ENCODE data around the gene COPG2.
"Not testable (repeated sequence)": the region's sequence is repeated elsewhere in the genome, so short reads cannot be mapped to it uniquely, and the experiment has no call there.

Gene COPG2

GRCh38 chr7:130570144-130570543 lies 98.4 kb downstream of the COPG2 start:
- FAIRE-seq = not testable (repeated sequence)

GRCh38 chr7:130566898-130567280 lies 101.7 kb downstream of the COPG2 start:
- DNase-seq (ENCODE audit: insufficient read length, low spot score) (no peak), FAIRE-seq (no peak)

More at GRCh38 chr7:130570144-130570543, 98.4 kb downstream of the COPG2 start:
- not testable (repeated sequence) for DNase-seq (ENCODE audit: insufficient read length, low spot score)

GRCh38 chr7:130566168-130566897 lies 102.2 kb downstream of the COPG2 start:
- no peak for FAIRE-seq
- no peak for DNase-seq (ENCODE audit: insufficient read length, low spot score)

GRCh38 chr7:130560972-130561371 lies 107.6 kb downstream of the COPG2 start:
- peak; percentile 10 for DNase-seq (ENCODE audit: insufficient read length, low spot score)
- no peak for FAIRE-seq

- FAIRE-seq = no peak
- no peak for DNase-seq (ENCODE audit: insufficient read length, low spot score)
Observed at GRCh38 chr7:130559184-130559583, 109.4 kb downstream of the COPG2 start.

GRCh38 chr7:130554481-130554880 lies 114.1 kb downstream of the COPG2 start:
- FAIRE-seq (no peak), DNase-seq (ENCODE audit: insufficient read length, low spot score) (no peak)

GRCh38 chr7:130553398-130554029 lies 115.0 kb downstream of the COPG2 start:
- FAIRE-seq = no peak
- no peak for DNase-seq (ENCODE audit: insufficient read length, low spot score)

GRCh38 chr7:130544356-130544755 lies 124.2 kb downstream of the COPG2 start:
- no peak for DNase-seq (ENCODE audit: insufficient read length, low spot score)
- no peak for FAIRE-seq

GRCh38 chr7:130543487-130544010 lies 125.0 kb downstream of the COPG2 start:
- no peak for FAIRE-seq

GRCh38 chr7:130542297-130542696 lies 126.3 kb downstream of the COPG2 start:
- not testable (repeated sequence) for DNase-seq (ENCODE audit: insufficient read length, low spot score); FAIRE-seq

More at GRCh38 chr7:130543487-130544010, 125.0 kb downstream of the COPG2 start:
- DNase-seq (ENCODE audit: insufficient read length, low spot score) = no peak

GRCh38 chr7:130541287-130541686 lies 127.3 kb downstream of the COPG2 start:
- not testable (repeated sequence) for FAIRE-seq; DNase-seq (ENCODE audit: insufficient read length, low spot score)

- DNase-seq (ENCODE audit: insufficient read length, low spot score); FAIRE-seq: not testable (repeated sequence)
Observed at GRCh38 chr7:130537894-130538293, 130.7 kb downstream of the COPG2 start.

- DNase-seq (ENCODE audit: insufficient read length, low spot score) = no peak
- FAIRE-seq = no peak
Observed at GRCh38 chr7:130529417-130529816, 139.1 kb downstream of the COPG2 start.

- not testable (repeated sequence) for FAIRE-seq; DNase-seq (ENCODE audit: insufficient read length, low spot score)
Observed at GRCh38 chr7:130527752-130528355, 140.7 kb downstream of the COPG2 start.

GRCh38 chr7:130524628-130525027 lies 143.9 kb downstream of the COPG2 start:
- FAIRE-seq = no peak
- DNase-seq (ENCODE audit: insufficient read length, low spot score) = no peak

- FAIRE-seq; DNase-seq (ENCODE audit: insufficient read length, low spot score): not testable (repeated sequence)
Observed at GRCh38 chr7:130523519-130524125, 144.9 kb downstream of the COPG2 start.

GRCh38 chr7:130521258-130521951 lies 147.1 kb downstream of the COPG2 start:
- DNase-seq (ENCODE audit: insufficient read length, low spot score) (no peak), FAIRE-seq (no peak)

- FAIRE-seq = no peak
- no peak for DNase-seq (ENCODE audit: insufficient read length, low spot score)
Observed at GRCh38 chr7:130515315-130516040, 153.1 kb downstream of the COPG2 start.

- FAIRE-seq (no peak), DNase-seq (ENCODE audit: insufficient read length, low spot score) (no peak)
Observed at GRCh38 chr7:130513447-130513846, 155.1 kb downstream of the COPG2 start.

GRCh38 chr7:130512038-130512437 lies 156.5 kb downstream of the COPG2 start:
- FAIRE-seq; DNase-seq (ENCODE audit: insufficient read length, low spot score): not testable (repeated sequence)
